ENCODE data around the gene GIGYF1.

Gene GIGYF1

GRCh38 chr7:100684534-100685042 is 9.5 kb downstream of the GIGYF1 start:
- DNase-seq (ENCODE audit: low read depth, low spot score), result no peak

GRCh38 chr7:100683659-100684533 is 10.2 kb downstream of the GIGYF1 start:
- DNase-seq (ENCODE audit: low read depth, low spot score), result no peak

- no peak for DNase-seq (ENCODE audit: low read depth, low spot score)
These were observed 10.9 kb downstream of the GIGYF1 start for GRCh38 chr7:100682991-100683658.

GRCh38 chr7:100682228-100682741 is 11.8 kb downstream of the GIGYF1 start:
- DNase-seq (ENCODE audit: low read depth, low spot score), result no peak

GRCh38 chr7:100681491-100682227 is 12.4 kb downstream of the GIGYF1 start:
- no peak for DNase-seq (ENCODE audit: low read depth, low spot score)

- no peak for DNase-seq (ENCODE audit: low read depth, low spot score)
These were observed 13.3 kb downstream of the GIGYF1 start for GRCh38 chr7:100680576-100681271.

GRCh38 chr7:100679927-100680575 is 14.0 kb downstream of the GIGYF1 start:
- no peak for DNase-seq (ENCODE audit: low read depth, low spot score)

GRCh38 chr7:100679129-100679926 is 14.7 kb downstream of the GIGYF1 start:
- DNase-seq (ENCODE audit: low read depth, low spot score), result no peak

- DNase-seq (ENCODE audit: low read depth, low spot score), result no peak
These were observed 15.6 kb downstream of the GIGYF1 start for GRCh38 chr7:100678291-100678984.

GRCh38 chr7:100677308-100678267 is 16.5 kb downstream of the GIGYF1 start:
- no peak for DNase-seq (ENCODE audit: low read depth, low spot score)

- no peak for DNase-seq (ENCODE audit: low read depth, low spot score)
These were observed 17.3 kb downstream of the GIGYF1 start for GRCh38 chr7:100676501-100677306.

- peak; percentile 64 for DNase-seq (ENCODE audit: low read depth, low spot score)
These were observed 18.3 kb downstream of the GIGYF1 start for GRCh38 chr7:100675581-100676350.

GRCh38 chr7:100675105-100675451 is 19.0 kb downstream of the GIGYF1 start:
- DNase-seq (ENCODE audit: low read depth, low spot score), result no peak

GRCh38 chr7:100674411-100675104 is 19.5 kb downstream of the GIGYF1 start:
- DNase-seq (ENCODE audit: low read depth, low spot score), result no peak

GRCh38 chr7:100673942-100674410 is 20.1 kb downstream of the GIGYF1 start:
- DNase-seq (ENCODE audit: low read depth, low spot score), result no peak
